ENCODE data around the gene FAM83B.

- TF ChIP-seq HNRNPH1 (optimal IDR thresholded peaks at IDR 0.05; ENCODE audit: low read depth, low read length): no peak
- no peak for TF ChIP-seq HBP1 (CRISPR knock-in tag; IDR thresholded peaks at IDR 0.05; ENCODE audit: low read depth)
- TF ChIP-seq CBX2 (IDR thresholded peaks at IDR 0.05; ENCODE audit: low read depth, low read length): no peak
- TF ChIP-seq CBX2 (CRISPR knock-in tag; IDR thresholded peaks at IDR 0.05; ENCODE audit: low read depth): no peak
These were observed 16.4 kb upstream of the FAM83B start for GRCh38 chr6:54830216-54830615.

Measured in HepG2 (cell line).